Heart right ventricle (tissue), 16 donors: ENCODE results near the gene CHCHD10. TPM values are rescaled to one million over a fixed set of nuclear protein-coding genes. Genes with fewer than 3 reads are reported as not detected.

ENCODE experiments used
- ATAC-seq, 8 donors: fragments of 200-7000 bp; cut with Tn5 transposase; one replicate each; pipeline ENCODE4 v1.9.1; 2020; ENCODE audit warnings: mild to moderate bottlenecking in 8 of 8, moderate library complexity in 8 of 8, moderate number of reproducible peaks in 1 of 8
- DNase-seq, 2 donors: peaks; one replicate each; pipeline ENCODE4 v3.0.0-alpha.2; 2020
- H3K27ac ChIP-seq, 10 donors: fragments of 200-600 bp; sonication (generic) in 2 of 10; one replicate each; pipeline versions ENCODE4 v1.5.0 to v1.8.0; 2020 to 2022; ENCODE audit warnings: mild to moderate bottlenecking in 3 of 10
- H3K27me3 ChIP-seq, 7 donors: fragments of 200-600 bp; one replicate each; pipeline ENCODE4 v1.8.0; 2021 to 2022; ENCODE audit warnings: mild to moderate bottlenecking in 2 of 7
- H3K36me3 ChIP-seq, 9 donors: fragments of 200-600 bp; sonication (generic) in 1 of 9; one replicate each; pipeline versions ENCODE4 v1.5.0 to v1.8.0; 2020 to 2022; ENCODE audit warnings: mild to moderate bottlenecking in 2 of 9
- H3K4me1 ChIP-seq, 9 donors: fragments of 200-600 bp; sonication (generic) in 1 of 9; one replicate each; pipeline versions ENCODE4 v1.5.0 to v1.8.0; 2020 to 2022; ENCODE audit warnings: mild to moderate bottlenecking in 4 of 9
- H3K4me3 ChIP-seq, 10 donors: fragments of 200-600 bp; sonication (generic) in 2 of 10; one replicate each; pipeline versions ENCODE4 v1.5.0 to v1.8.0; 2020 to 2022; ENCODE audit warnings: mild to moderate bottlenecking in 7 of 10, moderate library complexity in 2 of 10
- H3K9me3 ChIP-seq, 11 donors: fragments of 200-600 bp in 10 of 11; sonication (generic) in 2 of 11; one replicate each; pipeline versions ENCODE4 v1.5.0 to v1.8.0; 2013 to 2022; ENCODE audit warnings: mild to moderate bottlenecking in 2 of 11, control low read depth in 1 of 11, moderate library complexity in 1 of 11
- CTCF ChIP-seq, 9 donors: fragments of 200-600 bp; sonication (generic) in 2 of 9; IDR thresholded peaks; one replicate each; pipeline versions ENCODE4 v1.5.0 to v1.8.0; 2021 to 2022; ENCODE audit warnings: antibody characterized with exemption in 9 of 9, mild to moderate bottlenecking in 5 of 9, moderate library complexity in 1 of 9
- WGBS, 2 donors: extraction: QIAGEN DNeasy Blood & Tissue Kit; methylation state at CpG; one replicate each; pipeline ENCODE4 v1.1.7; 2013; ENCODE audit warnings: inconsistent platforms in 1 of 2; 5-methylcytosine and 5-hydroxymethylcytosine counted together
- intact Hi-C, 10 donors: fragments of 100-400 bp; cut with DNase I; formaldehyde crosslinking; loops; one replicate each; pipeline versions ENCODE4 v1.11.1 to v1.14.2; 2022
- polyA plus RNA-seq, 2 donors: library from polyadenylated mRNA; stranded (reverse); fragments of 200-250 nt; gene quantifications; one replicate each; pipeline ENCODE4 v1.2.3, GENCODE V29; 2013
- total RNA-seq, 10 donors: library from RNA; stranded (reverse); fragmentation: NEBNext Ultra II Directional in 3 of 10; extraction: Animal tissue kit (Norgen Biotek cat#: 25700) in 3 of 10; gene quantifications; one replicate each; pipeline versions ENCODE4 v1.2.1 to v1.2.4, GENCODE V29; 2021 to 2023
- donor health status: Arrhythmogenic right ventricular cardiomyopathy.
- donor health status: ischemic (EF 13 %, LVEDD 7.1; RV severe dilation, severe dysfunction).
- donor health status: healthy with polysubstance abuse.
- donor health status: DM: no; HTN: yes; CAD: no.
- donor health status: DM: no; HTN: no; CAD: no.
- donor health status: ischemic (EF 25% LVEDD 6.9; RV normal size, moderate dysfunction).
- donor health status: ischemic (EF 25% LVEDD 5.7; RV mildly dilated, moderate dysfunction).
- donor health status: healthy.
- donor health status: DM: yes; HTN: yes; CAD: no.
- donor health status: Ischemic cardiomyopathy.
- donor health status: ischemic (EF 35%, LVEDD 5.7; RV mildly dilated, moderate dysfunction).
- donor health status: nonischemic (EF 11% LVEDD 7.7; RV severe dilation, severe dysfunction).
- donor health status: DM: yes; HTN: yes; CAD: no.
- donor health status: PGD.
- donor health status: ischemic (EF 29% LVEDD 5.4; RV normal size, mild dysfunction).
- donor health status: nonischemic (EF 23%, LVEDD 6.1; RV moderate dilation, normal function).

The CHCHD10 gene
- total and polyA plus RNA-seq, 12 donors = 735 to 3,552 (median 1,056) TPM

DNA sequence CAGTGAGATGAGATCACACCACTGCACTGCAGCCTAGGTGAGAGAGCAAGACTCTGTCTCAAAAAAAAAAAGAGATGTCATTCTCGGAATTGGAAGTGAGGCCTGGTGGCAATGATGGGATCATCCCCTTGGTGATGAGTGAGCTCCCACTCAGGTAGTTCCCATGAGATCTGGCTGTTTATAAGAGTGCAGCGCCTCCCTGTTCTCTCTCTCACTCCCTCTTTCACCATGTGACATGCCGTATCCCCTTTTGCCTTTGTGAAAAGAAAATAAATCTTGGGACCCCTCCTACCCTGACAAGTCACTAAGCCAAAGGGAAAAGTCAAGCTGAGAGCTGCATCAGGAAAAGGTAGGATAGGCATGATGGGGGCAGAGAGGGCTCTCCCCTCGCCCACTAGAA is 45.6 kb downstream of the CHCHD10 start:
- no peak overlapping the region for H3K4me3 ChIP-seq
- no peaks in the 10 kb centered on the region for H3K9me3 ChIP-seq
- H3K27me3 ChIP-seq = no peaks in the 10 kb centered on the region
- H3K36me3 ChIP-seq = no peaks in the 10 kb centered on the region
- intact Hi-C loops = no loop called here
- WGBS, 2 donors = 77 to 80% methylated on average over 4 of the region's 4 CpGs
- no peak for TF ChIP-seq CTCF (IDR thresholded peaks at IDR 0.05)
- H3K4me1 ChIP-seq = peaks cover 0 to 5% (median 4%) of the 10 kb centered on the region in 9 donors
- no peak for DNase-seq
- ATAC-seq = no peak
- no peak overlapping the region for H3K27ac ChIP-seq

GRCh38 chr22:23720855-23721254 is 46.9 kb downstream of the CHCHD10 start:
- TF ChIP-seq CTCF (IDR thresholded peaks at IDR 0.05) = no peak
- WGBS, 2 donors = 58 to 66% methylated on average over 6 of the region's 6 CpGs
- Histone ChIP-seq H3K4me3 (no peak overlapping the region), H3K27ac (no peak overlapping the region), H3K36me3 (no peaks in the 10 kb centered on the region), H3K27me3 (no peaks in the 10 kb centered on the region), H3K4me1 (peaks cover 0 to 16% (median 12%) of the 10 kb centered on the region in 9 donors), H3K9me3 (no peaks in the 10 kb centered on the region)
- ATAC-seq (no peak), DNase-seq (no peak)
- intact Hi-C loops = no loop called here

GRCh38 chr22:23718371-23719165 is 49.2 kb downstream of the CHCHD10 start:
- intact Hi-C loops = no loop called here
- H3K4me1 ChIP-seq = peaks cover 0 to 22% (median 13%) of the 10 kb centered on the region in 9 donors
- H3K27ac ChIP-seq = no peak overlapping the region
- no peaks in the 10 kb centered on the region for H3K9me3 ChIP-seq
- 90 to 91% methylated on average over 17 of the region's 17 CpGs for WGBS, 2 donors
- no peak overlapping the region for H3K4me3 ChIP-seq
- H3K36me3 ChIP-seq = peaks cover 0 to 15% (median 0%) of the 10 kb centered on the region in 9 donors
- no peaks in the 10 kb centered on the region for H3K27me3 ChIP-seq
- DNase-seq (no peak), ATAC-seq (no peak)
- no peak for TF ChIP-seq CTCF (IDR thresholded peaks at IDR 0.05)

- intact Hi-C loops = loop anchor here in 1 of 10 donors (2.0 kb wide), 1 partner anchor 34 kb away; the partner anchor contains the start of gene ZNF70
Measured at GRCh38 chr22:23716811-23717801, 50.7 kb downstream of the CHCHD10 start.

More at GRCh38 chr22:23716811-23717801, 50.7 kb downstream of the CHCHD10 start:
- TF ChIP-seq CTCF (IDR thresholded peaks at IDR 0.05) = peak in 1 of 9 donors; percentile 5
- Histone ChIP-seq H3K4me3 (peak overlapping the region; percentile 54 to 91 (median 78)), H3K4me1 (peaks cover 0 to 22% (median 13%) of the 10 kb centered on the region in 9 donors), H3K27me3 (no peaks in the 10 kb centered on the region), H3K27ac (peak overlapping the region; percentile 23 to 84 (median 68)), H3K36me3 (peaks cover 0 to 30% (median 6%) of the 10 kb centered on the region in 9 donors), H3K9me3 (no peaks in the 10 kb centered on the region)
- DNase-seq (peak; percentile 85 to 90), ATAC-seq (peak; percentile 93 to 98 (median 97))
- 5% methylated on average over 84 of the region's 84 CpGs for WGBS, 2 donors
